GM10248 (cell line): Measurements from ENCODE around the gene AHNAK.
"Not testable (repeated sequence)": the region's sequence is repeated elsewhere in the genome, so short reads cannot be mapped to it uniquely, and the experiment has no call there.

Source experiments
- CTCF ChIA-PET: fragments of 300-600 bp; sonication (Branson Sonifier 250); formaldehyde crosslinking; extraction: SDS; loops from one replicate; lab custom pipeline; 2021; ENCODE audit warnings: antibody characterized with exemption; lab: Yijun Ruan, JAX
- POLR2A ChIA-PET: fragments of 350-650 bp; sonication (Branson Sonifier 250); formaldehyde crosslinking; extraction: SDS; loops from one replicate; lab custom pipeline; 2020; ENCODE audit warnings: antibody characterized with exemption; lab: Yijun Ruan, JAX
- DNase-seq: peaks from one replicate; pipeline ENCODE4 v3.0.0; 2012; ENCODE audit errors: extremely low spot score
- TF ChIP-seq, protein P1 (sequence below): IDR thresholded peaks from 2 replicates; pipeline ENCODE4 v1.5.1; 2012; ENCODE audit warnings: mild to moderate bottlenecking, low read depth; ENCODE audit errors: extremely low read depth, missing control alignments, control extremely low read depth

The AHNAK gene

GRCh38 chr11:62573592-62574362, 27.2 kb upstream of the AHNAK start, which contains the start of gene EEF1G:
Gene EEF1G (minus strand): TSS chr11:62573891. CDS start chr11:62573842, 49 bp downstream.
- ChIA-PET CTCF (interaction anchor here (0.7 to 2.9 kb wide), 7 partner anchors 10 to 150 kb away, joined by 3 to 11 read pairs (median 4); no protein-coding TSS in a partner anchor), POLR2A (interaction anchor here (0.5 to 4.2 kb wide), 27 partner anchors 9 to 1214 kb away, joined by 3 to 87 read pairs (median 4); partner anchors contain the start of genes C11orf98, CSKMT, HNRNPUL2 and LBHD1)
- TF ChIP-seq, protein P1, sequence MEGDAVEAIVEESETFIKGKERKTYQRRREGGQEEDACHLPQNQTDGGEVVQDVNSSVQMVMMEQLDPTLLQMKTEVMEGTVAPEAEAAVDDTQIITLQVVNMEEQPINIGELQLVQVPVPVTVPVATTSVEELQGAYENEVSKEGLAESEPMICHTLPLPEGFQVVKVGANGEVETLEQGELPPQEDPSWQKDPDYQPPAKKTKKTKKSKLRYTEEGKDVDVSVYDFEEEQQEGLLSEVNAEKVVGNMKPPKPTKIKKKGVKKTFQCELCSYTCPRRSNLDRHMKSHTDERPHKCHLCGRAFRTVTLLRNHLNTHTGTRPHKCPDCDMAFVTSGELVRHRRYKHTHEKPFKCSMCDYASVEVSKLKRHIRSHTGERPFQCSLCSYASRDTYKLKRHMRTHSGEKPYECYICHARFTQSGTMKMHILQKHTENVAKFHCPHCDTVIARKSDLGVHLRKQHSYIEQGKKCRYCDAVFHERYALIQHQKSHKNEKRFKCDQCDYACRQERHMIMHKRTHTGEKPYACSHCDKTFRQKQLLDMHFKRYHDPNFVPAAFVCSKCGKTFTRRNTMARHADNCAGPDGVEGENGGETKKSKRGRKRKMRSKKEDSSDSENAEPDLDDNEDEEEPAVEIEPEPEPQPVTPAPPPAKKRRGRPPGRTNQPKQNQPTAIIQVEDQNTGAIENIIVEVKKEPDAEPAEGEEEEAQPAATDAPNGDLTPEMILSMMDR: no peak
- peak; percentile 99 for DNase-seq

DNA sequence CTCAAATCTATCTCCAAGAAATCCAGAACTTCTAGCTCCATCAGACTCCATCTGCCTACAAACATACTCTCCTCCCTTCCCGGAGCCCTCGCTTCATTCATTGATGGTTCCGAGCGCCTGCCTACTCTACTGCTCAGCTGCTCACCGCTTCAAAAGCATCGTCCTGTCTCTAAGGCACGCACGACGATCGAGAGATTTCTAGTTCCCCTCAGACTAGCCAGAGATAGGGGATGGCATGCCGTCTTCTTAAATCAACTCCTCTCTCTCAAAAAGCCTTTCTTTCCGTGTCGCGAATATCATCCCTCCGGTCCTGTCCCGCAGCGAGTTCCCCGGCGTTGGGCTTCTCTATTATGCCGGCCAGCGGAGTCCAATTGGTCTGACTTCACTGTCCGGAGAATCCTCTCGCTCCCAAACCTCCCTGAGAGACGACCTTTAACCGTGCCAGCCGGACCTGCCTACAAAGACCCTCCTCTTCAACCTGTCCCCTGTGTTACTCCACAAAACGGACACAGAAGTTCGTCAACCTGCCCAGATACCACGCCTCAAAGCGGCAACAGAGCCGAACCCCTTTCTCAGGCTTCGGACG, 26.5 kb upstream of the AHNAK start:
- TF ChIP-seq, protein P1: no peak
- ChIA-PET CTCF (interaction anchor here (0.7 to 4.7 kb wide), 6 partner anchors 10 to 149 kb away, joined by 3 to 52 read pairs (median 4); no protein-coding TSS in a partner anchor), POLR2A (interaction anchor here (0.6 to 4.2 kb wide), 22 partner anchors 8 to 1214 kb away, joined by 3 to 87 read pairs (median 5); partner anchors contain the start of genes C11orf98, CSKMT, HNRNPUL2 and LBHD1)
- DNase-seq: no peak

- DNase-seq: no peak
- TF ChIP-seq, protein P1: no peak
- CTCF ChIA-PET: interaction anchor here (1.0 to 4.7 kb wide), 3 partner anchors 13 to 30 kb away, joined by 4 to 52 read pairs (median 7); no protein-coding TSS in a partner anchor
- POLR2A ChIA-PET: interaction anchor here (0.8 kb wide), 1 partner anchor 20 kb away, joined by 3 read pairs; the partner anchor contains the start of gene TUT1
These were observed 25.8 kb upstream of the AHNAK start for GRCh38 chr11:62572431-62572830.

DNA sequence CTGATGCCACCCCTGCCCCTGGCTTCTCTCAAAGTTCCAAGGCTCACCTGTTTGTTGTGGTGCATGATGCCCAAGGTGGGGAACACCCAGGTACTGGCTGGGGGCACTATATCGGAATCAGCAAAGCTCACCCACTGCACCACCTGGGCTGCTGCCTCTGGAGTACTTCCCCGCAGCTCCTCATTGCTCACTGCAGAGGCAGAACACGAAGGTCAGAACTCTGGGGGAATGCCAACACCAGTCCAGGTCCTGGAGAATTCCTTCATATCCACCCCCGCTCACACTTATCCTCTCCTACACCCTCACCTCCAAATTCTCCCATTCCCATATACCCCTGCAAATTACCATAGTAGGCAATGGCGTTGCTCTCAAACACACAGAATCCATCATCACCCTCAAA, 24.9 kb upstream of the AHNAK start:
- CTCF ChIA-PET: interaction anchor here (1.5 to 4.7 kb wide), 2 partner anchors 12 to 147 kb away, joined by 8 to 52 read pairs; no protein-coding TSS in a partner anchor
- DNase-seq: not testable (repeated sequence)
- POLR2A ChIA-PET: interaction anchor here (1.1 kb wide), 1 partner anchor 20 kb away, joined by 3 read pairs; no protein-coding TSS in a partner anchor

DNA sequence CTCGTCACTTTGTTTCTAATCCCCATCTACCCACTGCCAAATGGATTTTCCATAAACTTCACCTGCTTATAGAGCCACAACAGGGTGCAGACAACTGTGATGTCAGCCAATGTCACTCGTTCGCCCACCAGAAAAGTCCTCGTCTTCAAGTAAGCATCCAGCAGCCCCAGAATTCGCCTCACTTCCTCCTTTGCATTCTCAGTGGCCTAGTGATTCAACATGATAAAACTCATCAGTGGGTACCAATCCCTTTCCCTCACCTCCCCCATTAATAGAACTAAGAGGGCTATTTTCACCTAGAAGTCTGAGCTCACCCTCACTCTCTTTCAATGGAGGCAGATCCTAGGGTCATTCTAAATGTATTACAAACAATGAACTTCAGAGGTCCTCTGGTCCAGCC, 24.3 kb upstream of the AHNAK start:
- not testable (repeated sequence) for DNase-seq
- POLR2A ChIA-PET: interaction anchor here (0.6 to 2.0 kb wide), 3 partner anchors 19 to 202 kb away, joined by 3 to 7 read pairs (median 5); partner anchors contain the start of gene TUT1
- CTCF ChIA-PET: interaction anchor here (1.5 to 4.7 kb wide), 2 partner anchors 12 to 146 kb away, joined by 8 to 52 read pairs; no protein-coding TSS in a partner anchor

GRCh38 chr11:62569611-62570010, 23.0 kb upstream of the AHNAK start:
- POLR2A ChIA-PET: interaction anchor here (0.7 to 2.0 kb wide), 2 partner anchors 16 to 22 kb away, joined by 3 to 7 read pairs; partner anchors contain the start of gene TUT1
- CTCF ChIA-PET: interaction anchor here (1.2 to 4.7 kb wide), 4 partner anchors 10 to 145 kb away, joined by 3 to 52 read pairs (median 6); no protein-coding TSS in a partner anchor
- TF ChIP-seq, protein P1: no peak
- DNase-seq: no peak
